ENCODE results near the gene TAS2R19.
"Not testable (repeated sequence)": the region's sequence is repeated elsewhere in the genome, so short reads cannot be mapped to it uniquely, and the experiment has no call there.

DNA sequence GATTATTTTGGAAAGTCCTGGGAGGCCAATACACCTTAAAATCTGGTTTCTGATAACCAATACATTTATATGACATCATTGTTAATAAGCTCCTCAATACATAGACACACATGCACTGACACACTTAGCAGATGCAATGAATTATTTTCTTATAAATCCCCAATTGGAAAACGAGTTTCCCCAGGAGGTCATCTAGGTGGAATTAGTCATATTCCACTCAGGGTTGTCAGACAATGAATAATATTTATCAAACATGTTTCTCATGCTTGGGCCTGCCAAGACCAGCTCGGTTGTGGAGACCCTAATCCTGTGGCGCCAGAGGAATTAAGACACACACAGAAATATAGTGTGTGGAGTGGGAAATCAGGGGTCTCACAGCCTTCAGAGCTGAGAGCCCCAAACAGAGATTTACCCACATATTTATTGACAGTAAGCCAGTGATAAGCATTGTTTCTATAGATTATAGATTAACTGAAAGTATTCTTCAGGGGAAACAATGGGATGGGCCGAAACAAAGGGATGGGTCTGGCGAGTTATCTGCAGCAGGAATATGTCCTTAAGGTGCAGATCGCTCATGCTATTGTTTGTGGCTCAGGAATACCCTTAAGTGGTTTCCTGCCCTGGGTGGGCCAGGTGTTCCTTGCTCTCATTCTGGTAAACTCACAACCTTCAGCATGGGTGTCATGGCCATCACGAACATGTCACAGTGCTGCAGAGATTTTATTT, 27.5 kb upstream of the TAS2R19 start:
- TF ChIP-seq, protein P1, sequence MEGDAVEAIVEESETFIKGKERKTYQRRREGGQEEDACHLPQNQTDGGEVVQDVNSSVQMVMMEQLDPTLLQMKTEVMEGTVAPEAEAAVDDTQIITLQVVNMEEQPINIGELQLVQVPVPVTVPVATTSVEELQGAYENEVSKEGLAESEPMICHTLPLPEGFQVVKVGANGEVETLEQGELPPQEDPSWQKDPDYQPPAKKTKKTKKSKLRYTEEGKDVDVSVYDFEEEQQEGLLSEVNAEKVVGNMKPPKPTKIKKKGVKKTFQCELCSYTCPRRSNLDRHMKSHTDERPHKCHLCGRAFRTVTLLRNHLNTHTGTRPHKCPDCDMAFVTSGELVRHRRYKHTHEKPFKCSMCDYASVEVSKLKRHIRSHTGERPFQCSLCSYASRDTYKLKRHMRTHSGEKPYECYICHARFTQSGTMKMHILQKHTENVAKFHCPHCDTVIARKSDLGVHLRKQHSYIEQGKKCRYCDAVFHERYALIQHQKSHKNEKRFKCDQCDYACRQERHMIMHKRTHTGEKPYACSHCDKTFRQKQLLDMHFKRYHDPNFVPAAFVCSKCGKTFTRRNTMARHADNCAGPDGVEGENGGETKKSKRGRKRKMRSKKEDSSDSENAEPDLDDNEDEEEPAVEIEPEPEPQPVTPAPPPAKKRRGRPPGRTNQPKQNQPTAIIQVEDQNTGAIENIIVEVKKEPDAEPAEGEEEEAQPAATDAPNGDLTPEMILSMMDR (IDR thresholded peaks at IDR 0.05; ENCODE audit: insufficient read depth, low read depth, low read length) = not testable (repeated sequence)
- TF ChIP-seq EZH2 (IDR thresholded peaks at IDR 0.05; ENCODE audit: insufficient read depth, low read length) = not testable (repeated sequence)

Data from astrocyte (in vitro differentiated cells and primary cell).